Measurements from ENCODE around the gene SHANK3.

Gene SHANK3

GRCh38 chr22:50714631-50715179 is 42.1 kb downstream of the SHANK3 start:
- DNase-seq, result no peak

DNA sequence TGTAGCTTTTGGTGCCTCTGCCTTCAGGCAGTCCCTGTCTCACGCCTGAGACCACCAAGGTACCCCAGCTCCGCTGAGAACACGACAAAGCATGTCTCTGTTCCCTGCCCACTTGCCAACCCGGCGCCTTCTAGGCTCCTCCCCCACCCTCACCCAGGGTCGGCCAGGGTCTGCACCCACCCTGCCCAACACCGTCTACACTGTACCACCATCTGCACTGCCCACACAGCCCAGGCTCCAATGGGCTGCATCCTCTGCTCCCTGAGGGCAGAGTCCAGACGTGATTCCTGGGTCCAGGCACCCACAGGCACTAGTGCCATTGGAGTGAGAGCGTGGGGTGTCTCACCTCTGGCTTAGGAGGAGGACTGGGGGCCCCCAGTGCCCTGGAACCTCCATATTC is 42.6 kb downstream of the SHANK3 start:
- DNase-seq, result no peak

DNA sequence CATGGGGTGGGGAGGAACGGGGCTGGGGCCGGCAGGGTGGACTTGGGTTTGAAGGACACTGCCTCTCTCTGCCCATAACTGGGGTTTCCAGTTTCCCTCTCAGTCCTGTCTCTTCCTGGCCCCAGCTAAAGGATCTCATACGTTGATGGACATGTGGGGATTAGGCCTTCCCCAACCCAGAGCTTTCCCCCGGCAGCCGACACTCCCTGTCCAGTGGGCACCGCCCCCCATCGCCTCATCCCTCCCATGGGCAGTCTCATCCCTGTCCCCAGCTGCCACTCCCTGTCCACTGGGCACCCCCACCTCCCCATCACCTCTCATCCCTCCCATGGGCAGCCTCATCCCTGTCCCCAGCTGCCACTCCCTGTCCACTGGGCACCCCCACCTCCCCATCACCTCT is 43.2 kb downstream of the SHANK3 start:
- no peak for DNase-seq

GRCh38 chr22:50716290-50717024 is 43.8 kb downstream of the SHANK3 start:
- no peak for DNase-seq

GRCh38 chr22:50717709-50718351 is 45.2 kb downstream of the SHANK3 start:
- DNase-seq, result no peak

- DNase-seq, result no peak
Observed at GRCh38 chr22:50718352-50718709, 45.7 kb downstream of the SHANK3 start.

DNA sequence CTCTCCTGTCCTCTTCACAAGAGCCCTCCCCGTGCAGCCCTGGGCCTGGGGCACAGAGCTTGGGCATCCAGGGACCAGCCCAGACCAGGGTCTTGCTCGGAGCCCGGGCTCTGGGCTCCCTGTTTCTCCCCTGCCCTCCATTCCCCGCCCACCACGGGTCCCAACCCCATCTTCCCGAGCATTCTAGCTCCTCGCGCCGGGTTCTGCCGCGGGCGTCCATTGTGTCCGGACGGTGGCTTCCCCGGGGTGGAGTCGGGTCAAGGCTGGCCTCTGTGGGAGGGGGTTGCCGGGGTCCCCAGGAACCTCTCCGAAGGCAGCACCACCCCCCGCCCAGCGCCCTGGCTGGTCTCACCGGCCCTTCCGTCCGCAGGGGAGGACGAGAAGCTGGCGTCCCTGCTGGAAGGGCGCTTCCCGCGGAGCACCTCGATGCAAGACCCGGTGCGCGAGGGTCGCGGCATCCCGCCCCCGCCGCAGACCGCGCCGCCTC is 47.2 kb downstream of the SHANK3 start:
- no peak for DNase-seq

DNA sequence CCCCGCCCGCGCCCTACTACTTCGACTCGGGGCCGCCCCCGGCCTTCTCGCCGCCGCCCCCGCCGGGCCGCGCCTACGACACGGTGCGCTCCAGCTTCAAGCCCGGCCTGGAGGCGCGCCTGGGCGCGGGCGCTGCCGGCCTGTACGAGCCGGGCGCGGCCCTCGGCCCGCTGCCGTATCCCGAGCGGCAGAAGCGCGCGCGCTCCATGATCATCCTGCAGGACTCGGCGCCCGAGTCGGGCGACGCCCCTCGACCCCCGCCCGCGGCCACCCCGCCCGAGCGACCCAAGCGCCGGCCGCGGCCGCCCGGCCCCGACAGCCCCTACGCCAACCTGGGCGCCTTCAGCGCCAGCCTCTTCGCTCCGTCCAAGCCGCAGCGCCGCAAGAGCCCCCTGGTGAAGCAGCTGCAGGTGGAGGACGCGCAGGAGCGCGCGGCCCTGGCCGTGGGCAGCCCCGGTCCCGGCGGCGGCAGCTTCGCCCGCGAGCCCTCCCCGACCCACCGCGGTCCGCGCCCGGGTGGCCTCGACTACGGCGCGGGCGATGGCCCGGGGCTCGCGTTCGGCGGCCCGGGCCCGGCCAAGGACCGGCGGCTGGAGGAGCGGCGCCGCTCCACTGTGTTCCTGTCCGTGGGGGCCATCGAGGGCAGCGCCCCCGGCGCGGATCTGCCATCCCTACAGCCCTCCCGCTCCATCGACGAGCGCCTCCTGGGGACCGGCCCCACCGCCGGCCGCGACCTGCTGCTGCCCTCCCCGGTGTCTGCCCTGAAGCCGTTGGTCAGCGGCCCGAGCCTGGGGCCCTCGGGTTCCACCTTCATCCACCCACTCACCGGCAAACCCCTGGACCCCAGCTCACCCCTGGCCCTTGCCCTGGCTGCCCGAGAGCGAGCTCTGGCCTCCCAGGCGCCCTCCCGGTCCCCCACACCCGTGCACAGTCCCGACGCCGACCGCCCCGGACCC is 48.0 kb downstream of the SHANK3 start:
- DNase-seq, result no peak

- no peak for DNase-seq
Observed at GRCh38 chr22:50721257-50721844, 48.7 kb downstream of the SHANK3 start.

GRCh38 chr22:50722048-50722701 is 49.6 kb downstream of the SHANK3 start:
- DNase-seq, result no peak
